ENCODE measurements around the gene SERPINB6.

Gene SERPINB6

GRCh38 chr6:2920671-2921112 lies 50.7 kb downstream of the SERPINB6 start:
- TF ChIP-seq, protein P1, sequence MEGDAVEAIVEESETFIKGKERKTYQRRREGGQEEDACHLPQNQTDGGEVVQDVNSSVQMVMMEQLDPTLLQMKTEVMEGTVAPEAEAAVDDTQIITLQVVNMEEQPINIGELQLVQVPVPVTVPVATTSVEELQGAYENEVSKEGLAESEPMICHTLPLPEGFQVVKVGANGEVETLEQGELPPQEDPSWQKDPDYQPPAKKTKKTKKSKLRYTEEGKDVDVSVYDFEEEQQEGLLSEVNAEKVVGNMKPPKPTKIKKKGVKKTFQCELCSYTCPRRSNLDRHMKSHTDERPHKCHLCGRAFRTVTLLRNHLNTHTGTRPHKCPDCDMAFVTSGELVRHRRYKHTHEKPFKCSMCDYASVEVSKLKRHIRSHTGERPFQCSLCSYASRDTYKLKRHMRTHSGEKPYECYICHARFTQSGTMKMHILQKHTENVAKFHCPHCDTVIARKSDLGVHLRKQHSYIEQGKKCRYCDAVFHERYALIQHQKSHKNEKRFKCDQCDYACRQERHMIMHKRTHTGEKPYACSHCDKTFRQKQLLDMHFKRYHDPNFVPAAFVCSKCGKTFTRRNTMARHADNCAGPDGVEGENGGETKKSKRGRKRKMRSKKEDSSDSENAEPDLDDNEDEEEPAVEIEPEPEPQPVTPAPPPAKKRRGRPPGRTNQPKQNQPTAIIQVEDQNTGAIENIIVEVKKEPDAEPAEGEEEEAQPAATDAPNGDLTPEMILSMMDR (IDR thresholded peaks at IDR 0.05; ENCODE audit: low read depth, low read length, missing control alignments) = no peak
- H3K4me3 ChIP-seq (ENCODE audit: low read depth, low read length) = no peak overlapping the region
- in situ Hi-C loops (cut with HindIII; ENCODE audit: low sequenced_read_pairs) = loop anchor here (10.0 kb wide), 1 partner anchor 136 kb away; no protein-coding TSS in a partner anchor
- no peak for DNase-seq (ENCODE audit: low read depth)

DNA sequence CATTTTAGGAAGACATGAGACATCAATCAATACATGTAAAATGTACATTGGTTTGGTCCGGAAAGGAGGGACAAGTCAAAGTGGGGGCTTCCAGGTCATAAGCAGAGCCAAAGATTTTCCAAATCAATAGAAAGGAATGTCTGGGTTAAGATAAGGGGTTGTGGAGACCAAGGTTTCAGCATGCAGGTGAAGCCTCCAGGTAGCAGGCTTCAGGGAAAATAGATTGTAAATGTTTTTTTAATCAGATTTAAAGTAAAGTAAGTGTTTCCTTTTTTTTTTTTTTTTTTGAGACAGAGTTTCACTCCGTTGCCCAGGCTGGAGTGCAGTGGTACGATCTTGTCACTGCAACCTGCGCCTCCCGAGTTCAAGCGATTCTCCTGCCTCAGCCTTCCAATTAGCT lies 51.5 kb downstream of the SERPINB6 start:
- TF ChIP-seq, protein P1 (IDR thresholded peaks at IDR 0.05; ENCODE audit: low read depth, low read length, missing control alignments) = no peak
- no peak for DNase-seq (ENCODE audit: low read depth)
- in situ Hi-C loops (cut with HindIII; ENCODE audit: low sequenced_read_pairs) = loop anchor here (10.0 kb wide), 1 partner anchor 135 kb away; no protein-coding TSS in a partner anchor
- no peak overlapping the region for H3K4me3 ChIP-seq (ENCODE audit: low read depth, low read length)

GRCh38 chr6:2919401-2919800 lies 52.0 kb downstream of the SERPINB6 start:
- in situ Hi-C loops (cut with HindIII; ENCODE audit: low sequenced_read_pairs) = no loop called here
- DNase-seq (ENCODE audit: low read depth) = no peak
- no peak overlapping the region for H3K4me3 ChIP-seq (ENCODE audit: low read depth, low read length)
- TF ChIP-seq, protein P1 (IDR thresholded peaks at IDR 0.05; ENCODE audit: low read depth, low read length, missing control alignments) = no peak

DNA sequence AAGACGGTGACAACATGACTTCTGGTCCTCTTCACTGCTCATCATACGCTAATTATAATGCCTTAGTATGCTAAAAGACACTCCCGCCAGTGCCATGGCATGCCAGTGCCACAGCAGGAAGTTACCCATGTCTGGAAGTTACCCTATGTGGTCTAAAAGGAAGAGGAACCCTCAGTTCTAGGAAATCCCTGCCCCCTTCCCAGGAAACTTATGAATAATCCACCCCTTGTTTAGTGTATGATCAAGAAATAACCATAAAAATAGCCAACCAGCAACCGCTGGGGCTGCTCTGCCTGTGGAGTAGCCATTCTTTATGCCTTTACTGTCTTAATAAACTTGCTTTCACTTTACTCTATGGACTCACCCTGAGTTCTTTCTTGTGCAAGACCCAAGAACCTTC lies 52.4 kb downstream of the SERPINB6 start:
- TF ChIP-seq, protein P1 (IDR thresholded peaks at IDR 0.05; ENCODE audit: low read depth, low read length, missing control alignments) = no peak
- H3K4me3 ChIP-seq (ENCODE audit: low read depth, low read length) = no peak overlapping the region
- DNase-seq (ENCODE audit: low read depth) = no peak
- in situ Hi-C loops (cut with HindIII; ENCODE audit: low sequenced_read_pairs) = no loop called here

- DNase-seq (ENCODE audit: low read depth) = no peak
- in situ Hi-C loops (cut with HindIII; ENCODE audit: low sequenced_read_pairs) = no loop called here
- TF ChIP-seq, protein P1 (IDR thresholded peaks at IDR 0.05; ENCODE audit: low read depth, low read length, missing control alignments) = no peak
- no peak overlapping the region for H3K4me3 ChIP-seq (ENCODE audit: low read depth, low read length)
Measured at GRCh38 chr6:2917801-2918445, 53.4 kb downstream of the SERPINB6 start.

DNA sequence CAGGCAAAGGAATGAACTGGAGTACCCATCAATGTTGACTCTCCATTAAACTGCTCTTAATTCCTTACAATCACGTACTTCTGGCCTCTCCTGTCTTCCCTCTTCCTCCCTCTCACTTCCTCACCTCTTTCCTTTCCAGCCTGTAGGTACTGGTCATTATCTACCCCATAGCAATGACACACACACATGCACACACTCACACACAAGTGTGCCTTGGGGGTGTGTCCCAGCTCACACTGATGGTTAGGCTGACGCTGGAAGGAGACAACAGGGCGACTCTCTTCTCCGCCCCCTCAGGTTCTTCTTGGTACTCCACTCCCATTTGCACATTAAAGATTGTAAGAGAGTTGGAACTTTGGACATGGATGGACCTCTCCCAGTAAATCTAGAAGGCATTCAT lies 54.3 kb downstream of the SERPINB6 start:
- in situ Hi-C loops (cut with HindIII; ENCODE audit: low sequenced_read_pairs) = no loop called here
- DNase-seq (ENCODE audit: low read depth) = no peak
- TF ChIP-seq, protein P1 (IDR thresholded peaks at IDR 0.05; ENCODE audit: low read depth, low read length, missing control alignments) = no peak
- no peak overlapping the region for H3K4me3 ChIP-seq (ENCODE audit: low read depth, low read length)
